Activated B cell treated with CpG ODN at 0.5 μM for 24 hours (primary cell): ENCODE data around the gene ENTHD1. TPM values are rescaled to one million over a fixed set of nuclear protein-coding genes. Genes with fewer than 3 reads are reported as not detected.

ENCODE experiments used
- ATAC-seq: fragments of 200-7000 bp; cut with Tn5 transposase; one replicate; pipeline ENCODE4 v1.10.0; 2021; ENCODE audit warnings: low read depth, mild to moderate bottlenecking, moderate library complexity
- CTCF ChIA-PET: fragments of 350-600 bp; sonication (Branson Sonifier 250); formaldehyde crosslinking; loops from one replicate; lab custom pipeline; 2021; ENCODE audit warnings: antibody characterized with exemption; lab: Charles Lee
- POLR2A ChIA-PET: fragments of 350-600 bp; sonication (Branson Sonifier 250); formaldehyde crosslinking; loops from one replicate; lab custom pipeline; 2021; ENCODE audit warnings: antibody characterized with exemption; lab: Charles Lee
- DNase-seq: peaks from one replicate; pipeline ENCODE4 v3.0.0; 2022
- H3K27ac Mint-ChIP-seq: one replicate; pipeline ENCODE4 v1.8.0; 2020; ENCODE audit warnings: mixed read lengths
- H3K27me3 Mint-ChIP-seq: one replicate; pipeline ENCODE4 v1.8.0; 2021; ENCODE audit warnings: mixed read lengths
- H3K36me3 Mint-ChIP-seq: one replicate; pipeline ENCODE4 v1.8.0; 2021; ENCODE audit warnings: low read depth, mixed read lengths
- H3K4me1 Mint-ChIP-seq: one replicate; pipeline ENCODE4 v1.8.0; 2021; ENCODE audit warnings: mixed read lengths
- H3K4me3 Mint-ChIP-seq: one replicate; pipeline ENCODE4 v1.8.0; 2020; ENCODE audit warnings: mild to moderate bottlenecking, mixed read lengths
- H3K9me3 Mint-ChIP-seq: one replicate; pipeline ENCODE4 v1.8.0; 2020; ENCODE audit warnings: mixed read lengths
- CTCF ChIP-seq: fragments of 200-600 bp; IDR thresholded peaks from one replicate; pipeline ENCODE4 v1.8.0; 2022; ENCODE audit warnings: antibody characterized with exemption, mild to moderate bottlenecking
- intact Hi-C: fragments of 100-400 bp; cut with micrococcal nuclease; formaldehyde crosslinking; loops from one replicate; pipeline ENCODE4 v1.15.1; 2024
- total RNA-seq: library from RNA; stranded (reverse); gene quantifications from 2 replicates; pipeline ENCODE4 v1.2.3, GENCODE V29; 2022

The ENTHD1 gene
- total RNA-seq, 1 donor from 2014 or later = not detected

DNA sequence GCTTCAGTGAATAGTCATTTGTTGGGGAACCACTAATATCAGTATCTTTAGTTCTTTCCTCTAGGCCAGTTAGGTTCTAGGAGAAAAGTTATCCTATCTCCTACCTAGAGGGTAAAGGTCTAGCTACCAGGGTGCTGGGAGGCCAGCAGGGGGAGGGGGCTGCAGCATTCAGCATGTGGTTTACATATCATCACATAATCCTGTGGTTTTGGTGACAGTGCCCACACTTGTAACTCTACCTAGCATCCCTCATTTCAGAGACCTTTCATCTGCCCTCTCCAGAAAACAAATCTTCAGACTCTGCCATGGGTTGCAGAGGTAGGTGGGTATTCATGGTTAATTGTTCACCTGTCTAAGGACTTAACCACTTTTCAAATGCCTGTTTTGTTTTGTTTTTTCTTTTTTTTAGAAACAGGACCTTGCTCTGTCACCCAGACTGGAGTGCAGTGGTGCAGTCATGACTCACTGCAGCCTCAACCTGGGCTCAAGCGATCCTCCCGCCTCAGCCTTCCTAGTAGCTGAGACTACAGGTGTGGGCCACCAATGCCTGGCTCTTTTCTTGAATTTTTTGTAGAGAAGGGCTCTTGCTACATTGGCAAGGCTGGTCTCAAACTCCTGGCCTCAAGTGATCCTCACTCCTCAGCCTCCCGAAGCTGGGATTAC is 146.8 kb downstream of the ENTHD1 start:
- POLR2A ChIA-PET = interaction anchor here (0.6 kb wide), 2 partner anchors 814 to 1358 kb away, joined by 3 read pairs; no protein-coding TSS in a partner anchor
- no peak overlapping the region for H3K27ac Mint-ChIP-seq
- H3K4me3 Mint-ChIP-seq = no peak overlapping the region
- intact Hi-C loops = no loop called here
- CTCF ChIA-PET = no interaction called here
- no peaks in the 10 kb centered on the region for H3K36me3 Mint-ChIP-seq
- ATAC-seq (no peak), DNase-seq (no peak)
- no peaks in the 10 kb centered on the region for H3K27me3 Mint-ChIP-seq
- H3K9me3 Mint-ChIP-seq = no peaks in the 10 kb centered on the region
- TF ChIP-seq CTCF = no peak
- H3K4me1 Mint-ChIP-seq = peaks cover 23% of the 10 kb centered on the region

- H3K27me3 Mint-ChIP-seq = no peaks in the 10 kb centered on the region
- intact Hi-C loops = no loop called here
- peaks cover 5% of the 10 kb centered on the region for H3K9me3 Mint-ChIP-seq
- no peak for TF ChIP-seq CTCF
- peaks cover 23% of the 10 kb centered on the region for H3K4me1 Mint-ChIP-seq
- CTCF ChIA-PET = no interaction called here
- peak overlapping the region; percentile 57 for H3K27ac Mint-ChIP-seq
- H3K36me3 Mint-ChIP-seq = no peaks in the 10 kb centered on the region
- ATAC-seq (no peak), DNase-seq (no peak)
- POLR2A ChIA-PET = interaction anchor here (0.6 kb wide), 2 partner anchors 731 to 815 kb away, joined by 3 to 4 read pairs; no protein-coding TSS in a partner anchor
- H3K4me3 Mint-ChIP-seq = peak overlapping the region; percentile 30
These were observed 147.8 kb downstream of the ENTHD1 start for GRCh38 chr22:39745789-39746188.

DNA sequence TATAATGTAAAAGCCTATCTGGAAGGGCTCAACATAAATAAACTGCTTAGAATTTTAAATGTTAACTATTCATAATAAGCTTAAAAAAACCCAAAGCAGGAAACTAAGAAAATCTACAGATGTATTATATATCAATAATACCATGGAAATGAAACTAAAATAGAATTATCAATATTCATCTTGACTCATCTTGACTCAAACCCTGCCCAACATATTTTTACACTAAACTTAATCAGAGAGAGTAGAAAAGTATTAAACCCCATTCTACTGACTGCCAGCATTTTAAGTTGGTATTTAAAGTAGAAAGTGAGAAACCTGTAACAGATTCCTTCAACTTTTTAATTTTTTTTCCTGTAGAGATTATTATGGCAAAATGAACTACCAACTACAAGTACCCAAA is 149.2 kb downstream of the ENTHD1 start:
- POLR2A ChIA-PET = no interaction called here
- H3K4me1 Mint-ChIP-seq = peaks cover 23% of the 10 kb centered on the region

DNA sequence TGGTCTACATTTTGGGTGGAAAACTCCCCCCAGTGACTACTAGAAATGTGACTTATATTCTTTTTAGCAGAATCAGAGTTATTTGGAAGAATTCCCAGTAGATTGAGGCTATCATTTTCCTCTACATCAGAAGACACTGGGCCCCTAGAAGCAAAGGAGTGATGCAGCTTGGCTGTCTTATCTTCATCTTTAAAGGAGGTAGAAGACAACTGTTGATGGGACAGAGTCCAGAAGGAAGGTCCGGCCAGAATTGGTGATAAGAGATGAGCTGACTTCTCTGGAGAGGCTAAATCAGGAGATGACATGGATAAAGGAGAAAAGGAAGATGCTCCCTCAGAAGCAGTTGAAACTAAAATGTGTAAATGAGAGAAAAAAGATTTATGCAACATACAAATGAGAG is 149.6 kb downstream of the ENTHD1 start:
- Mint-ChIP-seq H3K4me3 (no peak overlapping the region), H3K36me3 (no peaks in the 10 kb centered on the region), H3K4me1 (peaks cover 23% of the 10 kb centered on the region), H3K9me3 (peaks cover 9% of the 10 kb centered on the region), H3K27ac (no peak overlapping the region), H3K27me3 (no peaks in the 10 kb centered on the region)
- POLR2A ChIA-PET = no interaction called here
- CTCF ChIA-PET = no interaction called here
- ATAC-seq (no peak), DNase-seq (no peak)
- intact Hi-C loops = no loop called here
- TF ChIP-seq CTCF = no peak

More for the DNA sequence above, 149.2 kb downstream of the ENTHD1 start:
- no peak for TF ChIP-seq CTCF
- no peak for ATAC-seq
- no peak overlapping the region for H3K27ac Mint-ChIP-seq
- H3K9me3 Mint-ChIP-seq = peaks cover 8% of the 10 kb centered on the region
- no peaks in the 10 kb centered on the region for H3K36me3 Mint-ChIP-seq
- DNase-seq = no peak
- H3K4me3 Mint-ChIP-seq = no peak overlapping the region
- CTCF ChIA-PET = no interaction called here
- intact Hi-C loops = no loop called here
- H3K27me3 Mint-ChIP-seq = no peaks in the 10 kb centered on the region

GRCh38 chr22:39739338-39740027 is 154.1 kb downstream of the ENTHD1 start:
- intact Hi-C loops = no loop called here
- H3K27me3 Mint-ChIP-seq = peaks cover 6% of the 10 kb centered on the region
- CTCF ChIA-PET = no interaction called here

More at GRCh38 chr22:39739338-39740027, 154.1 kb downstream of the ENTHD1 start:
- Mint-ChIP-seq H3K4me1 (peaks cover 2% of the 10 kb centered on the region), H3K36me3 (no peaks in the 10 kb centered on the region), H3K27ac (no peak overlapping the region), H3K9me3 (peaks cover 9% of the 10 kb centered on the region), H3K4me3 (no peak overlapping the region)
- POLR2A ChIA-PET = no interaction called here
- ATAC-seq (no peak), DNase-seq (no peak)
- no peak for TF ChIP-seq CTCF
